ENCODE results near the gene ZDHHC8.

The ZDHHC8 gene

GRCh38 chr22:20147237-20147988 lies 15.8 kb downstream of the ZDHHC8 start:
- no peak overlapping the region for H3K9ac ChIP-seq (ENCODE audit: low read length)
- no peaks in the 10 kb centered on the region for H3K9me3 ChIP-seq (ENCODE audit: control insufficient read depth, low read length)
- no peak overlapping the region for H3K4me3 ChIP-seq (ENCODE audit: low read length)
- no peaks in the 10 kb centered on the region for H3K4me1 ChIP-seq (ENCODE audit: control insufficient read depth, insufficient read depth, low read length)
- no peaks in the 10 kb centered on the region for H3K27me3 ChIP-seq (ENCODE audit: control insufficient read depth, insufficient read depth, low read length)
- H3K36me3 ChIP-seq (ENCODE audit: control insufficient read depth, insufficient read depth, low read length), result no peaks in the 10 kb centered on the region

- no peak overlapping the region for H3K9ac ChIP-seq (ENCODE audit: low read length)
- H3K9me3 ChIP-seq (ENCODE audit: control insufficient read depth, low read length), result no peaks in the 10 kb centered on the region
- no peak overlapping the region for H3K4me3 ChIP-seq (ENCODE audit: low read length)
- H3K27me3 ChIP-seq (ENCODE audit: control insufficient read depth, insufficient read depth, low read length), result no peaks in the 10 kb centered on the region
- H3K4me1 ChIP-seq (ENCODE audit: control insufficient read depth, insufficient read depth, low read length), result no peaks in the 10 kb centered on the region
- no peaks in the 10 kb centered on the region for H3K36me3 ChIP-seq (ENCODE audit: control insufficient read depth, insufficient read depth, low read length)
Observed at GRCh38 chr22:20148414-20148813, 16.8 kb downstream of the ZDHHC8 start.

GRCh38 chr22:20149257-20150250 lies 17.9 kb downstream of the ZDHHC8 start:
- Histone ChIP-seq H3K4me3 (ENCODE audit: low read length) (no peak overlapping the region), H3K36me3 (ENCODE audit: control insufficient read depth, insufficient read depth, low read length) (no peaks in the 10 kb centered on the region), H3K9ac (ENCODE audit: low read length) (no peak overlapping the region), H3K4me1 (ENCODE audit: control insufficient read depth, insufficient read depth, low read length) (no peaks in the 10 kb centered on the region), H3K9me3 (ENCODE audit: control insufficient read depth, low read length) (no peaks in the 10 kb centered on the region), H3K27me3 (ENCODE audit: control insufficient read depth, insufficient read depth, low read length) (no peaks in the 10 kb centered on the region)

DNA sequence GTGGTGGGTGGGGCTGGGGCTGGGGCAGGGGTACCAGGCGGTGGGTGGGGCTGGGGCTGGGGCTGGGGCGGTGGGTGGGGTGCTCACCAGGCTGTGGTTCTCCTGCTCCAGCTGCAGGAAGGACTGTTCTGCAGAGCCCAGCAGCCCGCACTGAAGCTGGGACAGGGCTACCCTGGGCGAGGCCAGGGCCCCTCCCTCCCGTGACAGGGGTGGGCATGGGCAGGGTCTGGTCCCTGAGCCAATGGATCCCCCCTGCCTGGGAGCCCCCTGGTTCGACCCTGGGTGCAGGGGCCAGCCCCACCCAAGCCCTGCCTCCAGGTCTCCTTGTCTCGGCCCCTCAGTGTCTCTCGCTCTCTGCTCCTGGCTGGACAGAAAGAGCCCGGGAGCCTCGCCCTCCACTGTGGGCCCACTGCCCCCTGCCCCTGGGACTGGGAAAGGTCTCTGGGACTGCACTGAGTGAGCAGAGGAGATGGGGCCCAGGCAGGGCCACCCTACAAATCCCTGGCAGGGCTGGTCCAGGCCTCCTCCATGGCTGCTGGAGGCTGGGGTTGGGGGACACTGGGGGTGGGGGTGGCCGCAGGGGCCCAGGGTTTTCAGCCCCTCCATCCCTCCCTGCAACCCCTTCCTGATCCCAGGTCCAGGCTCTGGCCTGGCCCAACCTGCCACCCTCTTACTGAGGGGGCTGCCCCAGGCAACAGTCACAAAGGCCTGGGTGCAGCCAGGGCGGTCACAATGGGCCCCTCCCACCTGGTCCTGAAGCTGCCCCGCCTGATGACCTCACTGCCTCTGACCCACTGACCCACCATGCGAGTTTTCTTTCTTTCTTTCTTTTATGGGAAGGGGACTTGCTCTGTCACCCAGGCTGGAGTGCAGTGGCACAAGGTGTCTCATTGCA lies 19.0 kb downstream of the ZDHHC8 start, which contains the start of gene CCDC188:
Gene CCDC188, minus strand, starts transcription at position 675 of the 895 bp plus-strand sequence. Its CDS starts 69 bp downstream, at position 606.
- H3K9ac ChIP-seq (ENCODE audit: low read length), result no peak within 1 kb of the TSS
- H3K4me3 ChIP-seq (ENCODE audit: low read length), result no peak within 1 kb of the TSS
- H3K36me3 ChIP-seq (ENCODE audit: control insufficient read depth, insufficient read depth, low read length), result no peaks in the 10 kb centered on the region
- no peaks in the 10 kb centered on the region for H3K4me1 ChIP-seq (ENCODE audit: control insufficient read depth, insufficient read depth, low read length)
- H3K9me3 ChIP-seq (ENCODE audit: control insufficient read depth, low read length), result no peaks in the 10 kb centered on the region
- H3K27me3 ChIP-seq (ENCODE audit: control insufficient read depth, insufficient read depth, low read length), result no peaks in the 10 kb centered on the region

GRCh38 chr22:20151276-20151588 lies 19.6 kb downstream of the ZDHHC8 start:
- Histone ChIP-seq H3K27me3 (ENCODE audit: control insufficient read depth, insufficient read depth, low read length) (no peaks in the 10 kb centered on the region), H3K36me3 (ENCODE audit: control insufficient read depth, insufficient read depth, low read length) (no peaks in the 10 kb centered on the region), H3K4me3 (ENCODE audit: low read length) (no peak overlapping the region), H3K9ac (ENCODE audit: low read length) (no peak overlapping the region), H3K4me1 (ENCODE audit: control insufficient read depth, insufficient read depth, low read length) (no peaks in the 10 kb centered on the region), H3K9me3 (ENCODE audit: control insufficient read depth, low read length) (no peaks in the 10 kb centered on the region)

DNA sequence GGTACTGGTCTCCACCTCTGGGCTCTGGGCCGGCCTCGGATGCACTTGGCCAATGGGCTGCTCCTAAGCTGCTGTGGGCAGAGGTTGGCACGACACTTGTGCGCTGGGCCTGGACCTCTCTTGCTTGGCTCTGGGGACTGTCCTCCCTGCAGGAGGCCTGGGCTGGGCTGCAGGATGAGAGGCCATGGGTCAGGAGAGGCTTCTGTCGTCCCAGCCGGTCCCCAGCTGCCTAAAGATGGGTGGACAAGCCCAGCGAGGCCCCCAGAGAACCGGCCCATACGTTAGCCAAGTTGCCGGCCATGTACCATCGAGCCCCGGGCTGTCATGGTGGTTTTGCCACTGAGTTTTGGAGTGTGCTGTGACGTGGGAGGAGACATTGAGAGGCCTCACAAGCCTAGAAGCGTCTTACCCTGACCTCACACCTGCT lies 20.9 kb downstream of the ZDHHC8 start:
- Histone ChIP-seq H3K9me3 (ENCODE audit: control insufficient read depth, low read length) (no peaks in the 10 kb centered on the region), H3K27me3 (ENCODE audit: control insufficient read depth, insufficient read depth, low read length) (peaks cover 1% of the 10 kb centered on the region), H3K9ac (ENCODE audit: low read length) (no peak overlapping the region)

DNA sequence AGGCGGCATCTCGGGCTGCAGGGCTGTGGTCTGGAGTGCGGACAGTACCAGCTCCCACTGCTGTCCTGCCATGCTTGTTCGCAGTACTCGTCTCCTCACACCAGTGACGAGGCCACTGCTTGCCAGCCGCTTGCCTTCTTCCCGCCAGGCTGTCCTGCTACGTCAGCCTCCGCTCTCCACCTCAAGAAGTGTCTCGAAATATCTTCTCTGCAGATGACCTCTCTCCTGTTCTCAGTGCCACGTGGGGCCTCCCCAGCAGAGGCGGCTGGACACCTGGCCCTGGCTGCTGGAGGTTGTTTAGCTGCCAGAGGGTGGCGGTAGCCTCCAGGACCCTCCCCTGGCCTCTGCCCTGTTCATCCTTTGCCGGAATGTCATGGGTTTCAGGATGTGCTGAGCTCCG lies 22.3 kb downstream of the ZDHHC8 start:
- H3K4me3 ChIP-seq (ENCODE audit: low read length), result no peak overlapping the region
- peaks cover 16% of the 10 kb centered on the region for H3K27me3 ChIP-seq (ENCODE audit: control insufficient read depth, insufficient read depth, low read length)
- no peak overlapping the region for H3K9ac ChIP-seq (ENCODE audit: low read length)
- H3K9me3 ChIP-seq (ENCODE audit: control insufficient read depth, low read length), result no peaks in the 10 kb centered on the region
- peaks cover 5% of the 10 kb centered on the region for H3K4me1 ChIP-seq (ENCODE audit: control insufficient read depth, insufficient read depth, low read length)
- H3K36me3 ChIP-seq (ENCODE audit: control insufficient read depth, insufficient read depth, low read length), result no peaks in the 10 kb centered on the region

More for the DNA sequence above, 20.9 kb downstream of the ZDHHC8 start:
- Histone ChIP-seq H3K36me3 (ENCODE audit: control insufficient read depth, insufficient read depth, low read length) (no peaks in the 10 kb centered on the region), H3K4me1 (ENCODE audit: control insufficient read depth, insufficient read depth, low read length) (peaks cover 5% of the 10 kb centered on the region), H3K4me3 (ENCODE audit: low read length) (no peak overlapping the region)

GRCh38 chr22:20154602-20155187 lies 23.1 kb downstream of the ZDHHC8 start:
- H3K4me3 ChIP-seq (ENCODE audit: low read length), result no peak overlapping the region
- H3K27me3 ChIP-seq (ENCODE audit: control insufficient read depth, insufficient read depth, low read length), result peaks cover 16% of the 10 kb centered on the region
- no peaks in the 10 kb centered on the region for H3K9me3 ChIP-seq (ENCODE audit: control insufficient read depth, low read length)
- H3K4me1 ChIP-seq (ENCODE audit: control insufficient read depth, insufficient read depth, low read length), result peaks cover 5% of the 10 kb centered on the region
- H3K36me3 ChIP-seq (ENCODE audit: control insufficient read depth, insufficient read depth, low read length), result no peaks in the 10 kb centered on the region
- no peak overlapping the region for H3K9ac ChIP-seq (ENCODE audit: low read length)

DNA sequence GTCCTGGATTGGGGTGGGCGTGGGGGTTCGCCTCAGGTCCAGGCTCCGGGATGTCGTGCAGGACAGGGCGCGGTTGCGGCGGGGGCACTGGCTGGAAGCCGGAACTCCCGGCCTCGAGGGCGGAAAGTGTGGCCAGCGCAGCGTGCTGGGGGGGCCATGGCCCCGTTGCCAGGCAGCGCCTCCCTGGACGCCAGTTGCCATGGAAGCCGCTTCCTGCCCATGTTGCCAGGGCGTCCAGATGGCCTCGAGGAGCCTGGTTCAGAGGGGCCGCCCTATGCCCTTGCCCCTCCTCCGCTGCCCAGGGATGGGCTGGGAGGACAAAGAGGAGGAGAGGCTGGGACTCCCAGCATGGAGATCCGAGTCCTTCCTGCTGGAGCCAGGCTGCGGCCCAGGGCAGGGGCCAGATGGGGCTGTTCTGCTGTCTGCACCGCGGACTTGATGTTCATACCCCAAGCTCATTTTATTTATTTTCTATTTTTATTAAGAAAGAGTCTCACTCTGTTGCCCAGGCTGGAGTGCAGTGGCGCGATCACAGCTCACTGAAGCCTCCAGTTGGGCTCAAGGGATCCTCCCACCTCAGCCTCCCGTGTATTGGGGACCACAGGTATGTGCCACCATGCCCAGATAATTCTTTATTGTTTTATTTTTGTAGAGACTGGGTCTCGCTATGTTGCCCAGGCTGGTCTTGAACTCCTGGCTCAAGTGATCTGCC lies 23.9 kb downstream of the ZDHHC8 start:
- H3K9ac ChIP-seq (ENCODE audit: low read length), result no peak overlapping the region
- H3K9me3 ChIP-seq (ENCODE audit: control insufficient read depth, low read length), result no peaks in the 10 kb centered on the region
- no peaks in the 10 kb centered on the region for H3K36me3 ChIP-seq (ENCODE audit: control insufficient read depth, insufficient read depth, low read length)
- H3K4me1 ChIP-seq (ENCODE audit: control insufficient read depth, insufficient read depth, low read length), result peaks cover 5% of the 10 kb centered on the region
- peaks cover 16% of the 10 kb centered on the region for H3K27me3 ChIP-seq (ENCODE audit: control insufficient read depth, insufficient read depth, low read length)
- H3K4me3 ChIP-seq (ENCODE audit: low read length), result no peak overlapping the region

GRCh38 chr22:20156042-20156389 lies 24.4 kb downstream of the ZDHHC8 start:
- H3K9me3 ChIP-seq (ENCODE audit: control insufficient read depth, low read length), result no peaks in the 10 kb centered on the region
- H3K27me3 ChIP-seq (ENCODE audit: control insufficient read depth, insufficient read depth, low read length), result peaks cover 16% of the 10 kb centered on the region
- H3K4me1 ChIP-seq (ENCODE audit: control insufficient read depth, insufficient read depth, low read length), result peaks cover 5% of the 10 kb centered on the region
- H3K9ac ChIP-seq (ENCODE audit: low read length), result no peak overlapping the region
- no peaks in the 10 kb centered on the region for H3K36me3 ChIP-seq (ENCODE audit: control insufficient read depth, insufficient read depth, low read length)
- no peak overlapping the region for H3K4me3 ChIP-seq (ENCODE audit: low read length)
